ENCODE measurements around the gene USP43.

GRCh38 chr17:9703781-9704082 lies 58.4 kb downstream of the USP43 start:
- no peak for TF ChIP-seq POLR2A (IDR thresholded peaks at IDR 0.05; ENCODE audit: low read length)
- TF ChIP-seq GATA1 (IDR thresholded peaks at IDR 0.05; ENCODE audit: low read depth, low read length), result no peak

Measured in erythroblast (primary cell).